DND-41 (cell line): ENCODE data around the gene TMEM209.

Experiments
- ATAC-seq: fragments of 200-7000 bp; cut with Tn5 transposase; 3 replicates; pipeline ENCODE4 v1.9.1; 2021; ENCODE audit warnings: low read depth; ENCODE audit not compliant: insufficient read depth
- DNase-seq: peaks from one replicate; pipeline ENCODE4 v3.0.0-alpha.2; 2020
- H2AFZ ChIP-seq: 2 replicates; pipeline ENCODE4 v1.6.0; 2012; ENCODE audit warnings: low read depth, low read length
- H3K27ac ChIP-seq: 2 replicates; pipeline ENCODE4 v1.5.1; 2012; ENCODE audit warnings: low read length, inconsistent platforms
- H3K27me3 ChIP-seq: fragments of 200-600 bp; sonication (generic); 2 replicates; pipeline ENCODE4 v1.6.0; 2012; ENCODE audit warnings: low read length, mild to moderate bottlenecking, inconsistent platforms; ENCODE audit not compliant: insufficient read depth, poor library complexity
- H3K36me3 ChIP-seq: 2 replicates; pipeline ENCODE4 v1.5.1; 2012; ENCODE audit warnings: low read length, inconsistent platforms; ENCODE audit not compliant: insufficient read depth
- H3K4me1 ChIP-seq: 2 replicates; pipeline ENCODE4 v1.5.1; 2012; ENCODE audit warnings: mild to moderate bottlenecking, low read length; ENCODE audit not compliant: insufficient read depth
- H3K4me2 ChIP-seq: 2 replicates; pipeline ENCODE4 v1.6.0; 2012; ENCODE audit warnings: mild to moderate bottlenecking, moderate library complexity, low read length, inconsistent platforms; ENCODE audit not compliant: insufficient read depth
- H3K4me3 ChIP-seq, 2 experiments: fragments of 200-600 bp in 1 of 2; shearing (Covaris generic) in 1 of 2; 2 replicates each; pipeline ENCODE4 v1.5.1; 2012 to 2016; ENCODE audit warnings: inconsistent platforms in 2 of 2, low read length in 2 of 2, mild to moderate bottlenecking in 2 of 2, low read depth in 1 of 2, moderate library complexity in 1 of 2
- H3K79me2 ChIP-seq: 2 replicates; pipeline ENCODE4 v1.6.0; 2012; ENCODE audit warnings: low read length, inconsistent platforms; ENCODE audit not compliant: insufficient read depth
- H3K9ac ChIP-seq: 2 replicates; pipeline ENCODE4 v1.6.0; 2012; ENCODE audit warnings: low read depth, mild to moderate bottlenecking, inconsistent platforms, low read length, moderate library complexity
- H3K9me3 ChIP-seq: 2 replicates; pipeline ENCODE4 v1.5.1; 2012; ENCODE audit warnings: low read length, moderate library complexity, mild to moderate bottlenecking, inconsistent platforms; ENCODE audit not compliant: insufficient read depth, severe bottlenecking
- H4K20me1 ChIP-seq: 2 replicates; pipeline ENCODE4 v1.6.0; 2012; ENCODE audit warnings: low read length; ENCODE audit not compliant: insufficient read depth
- CTCF ChIP-seq: IDR thresholded peaks from 2 replicates; pipeline ENCODE4 v1.5.1; 2012; ENCODE audit warnings: borderline replicate concordance, low read length, moderate library complexity, mild to moderate bottlenecking; ENCODE audit not compliant: poor library complexity, severe bottlenecking; ENCODE audit errors: extremely low read depth
- EZH2 ChIP-seq: IDR thresholded peaks from 3 replicates; pipeline ENCODE4 v1.6.1; 2012; ENCODE audit warnings: borderline replicate concordance, low read depth, mild to moderate bottlenecking, moderate library complexity, low read length, inconsistent platforms; ENCODE audit not compliant: severe bottlenecking

The TMEM209 gene

DNA sequence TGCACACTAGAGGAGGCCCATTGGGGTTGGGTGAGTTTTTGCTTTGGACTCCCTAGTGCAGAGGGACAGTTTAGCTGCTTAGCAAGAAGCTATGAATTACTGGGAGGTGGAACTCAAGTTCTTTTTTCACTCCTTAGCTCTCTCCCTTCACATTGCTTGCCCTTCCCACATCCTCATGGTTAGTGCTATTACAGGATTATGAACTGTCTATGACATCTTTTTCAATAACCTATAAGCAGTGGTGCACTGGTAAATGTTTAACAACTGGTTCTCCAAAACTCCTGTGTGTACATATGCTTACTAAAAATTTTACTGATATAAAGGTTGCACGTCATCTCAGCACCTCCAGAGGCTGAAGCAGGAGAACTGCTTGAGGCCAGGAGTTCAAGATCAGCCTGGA lies 8.6 kb upstream of the TMEM209 start:
- ATAC-seq = no peak

GRCh38 chr7:130210181-130210935 lies 5.2 kb upstream of the TMEM209 start:
- Histone ChIP-seq H3K9me3 (no peaks in the 10 kb centered on the region), H4K20me1 (no peaks in the 10 kb centered on the region), H3K4me3 (no peak overlapping the region), H3K4me1 (peaks cover 8% of the 10 kb centered on the region), H3K27me3 (no peaks in the 10 kb centered on the region), H3K36me3 (no peaks in the 10 kb centered on the region), H2AFZ (no peak overlapping the region), H3K79me2 (no peaks in the 10 kb centered on the region), H3K4me2 (no peak overlapping the region), H3K9ac (no peak overlapping the region), H3K27ac (no peak overlapping the region)
- ATAC-seq (no peak), DNase-seq (no peak)
- TF ChIP-seq EZH2 (no peak), CTCF (no peak)

More for the DNA sequence above, 8.6 kb upstream of the TMEM209 start:
- no peak for DNase-seq
- no peaks in the 10 kb centered on the region for H3K4me1 ChIP-seq
- no peak overlapping the region for H2AFZ ChIP-seq
- no peaks in the 10 kb centered on the region for H3K27me3 ChIP-seq
- no peaks in the 10 kb centered on the region for H3K36me3 ChIP-seq
- no peak overlapping the region for H3K4me2 ChIP-seq
- no peaks in the 10 kb centered on the region for H4K20me1 ChIP-seq
- no peak for TF ChIP-seq EZH2
- no peak for TF ChIP-seq CTCF
- no peak overlapping the region for H3K9ac ChIP-seq
- H3K9me3 ChIP-seq = no peaks in the 10 kb centered on the region
- no peak overlapping the region for H3K27ac ChIP-seq
- H3K4me3 ChIP-seq = no peak overlapping the region
- H3K79me2 ChIP-seq = no peaks in the 10 kb centered on the region

- H3K27ac ChIP-seq = no peak overlapping the region
- H3K9ac ChIP-seq = no peak overlapping the region
- no peak overlapping the region for H2AFZ ChIP-seq
- H3K4me1 ChIP-seq = peaks cover 20% of the 10 kb centered on the region
- no peaks in the 10 kb centered on the region for H3K27me3 ChIP-seq
- H3K36me3 ChIP-seq = peaks cover 9% of the 10 kb centered on the region
- H3K79me2 ChIP-seq = peaks cover 16% of the 10 kb centered on the region
- ATAC-seq = no peak
- TF ChIP-seq EZH2 (no peak), CTCF (no peak)
- H4K20me1 ChIP-seq = no peaks in the 10 kb centered on the region
- DNase-seq = no peak
- H3K4me3 ChIP-seq = no peak overlapping the region
- no peaks in the 10 kb centered on the region for H3K9me3 ChIP-seq
- H3K4me2 ChIP-seq = no peak overlapping the region
Observed at GRCh38 chr7:130208516-130208915, 3.3 kb upstream of the TMEM209 start.

DNA sequence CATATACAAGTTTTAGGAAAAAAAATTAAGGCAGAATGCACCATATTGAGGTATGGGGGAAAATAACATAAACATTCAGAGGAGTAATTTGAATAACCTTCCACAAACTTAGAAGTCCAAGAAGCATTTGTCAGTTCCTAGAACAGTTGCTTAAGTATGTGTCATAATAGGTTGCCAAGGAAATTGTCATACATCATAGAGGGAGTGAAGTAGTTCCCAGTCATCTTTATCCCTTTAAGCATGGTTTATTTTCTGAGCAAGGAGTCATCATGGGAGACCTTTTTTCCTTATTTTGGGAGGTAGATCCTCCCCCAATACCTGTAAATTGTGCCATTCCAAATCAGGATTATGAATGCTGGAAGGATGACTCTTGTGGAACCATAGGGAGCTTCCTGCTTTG lies 2.4 kb upstream of the TMEM209 start, which contains the start of gene SSMEM1:
SSMEM1 (plus strand) TSS at position 219 of the 400 bp plus-strand sequence; CDS start at position 270, 51 bp downstream.
- no peak for DNase-seq
- no peak within 1 kb of the TSS for H2AFZ ChIP-seq

More for the DNA sequence above, 2.4 kb upstream of the TMEM209 start, which contains the start of gene SSMEM1:
- H3K36me3 ChIP-seq = peaks cover 17% of the 10 kb centered on the region
- no peak for ATAC-seq
- no peaks in the 10 kb centered on the region for H3K27me3 ChIP-seq
- no peak within 1 kb of the TSS for H3K27ac ChIP-seq
- H3K4me2 ChIP-seq = no peak within 1 kb of the TSS
- H3K4me1 ChIP-seq = peaks cover 23% of the 10 kb centered on the region
- H4K20me1 ChIP-seq = no peaks in the 10 kb centered on the region
- TF ChIP-seq CTCF (no peak), EZH2 (no peak)
- no peak within 1 kb of the TSS for H3K4me3 ChIP-seq
- H3K79me2 ChIP-seq = peaks cover 22% of the 10 kb centered on the region
- H3K9me3 ChIP-seq = no peaks in the 10 kb centered on the region
- H3K9ac ChIP-seq = no peak within 1 kb of the TSS
